Measurements from ENCODE around the gene FFAR3.

DNA sequence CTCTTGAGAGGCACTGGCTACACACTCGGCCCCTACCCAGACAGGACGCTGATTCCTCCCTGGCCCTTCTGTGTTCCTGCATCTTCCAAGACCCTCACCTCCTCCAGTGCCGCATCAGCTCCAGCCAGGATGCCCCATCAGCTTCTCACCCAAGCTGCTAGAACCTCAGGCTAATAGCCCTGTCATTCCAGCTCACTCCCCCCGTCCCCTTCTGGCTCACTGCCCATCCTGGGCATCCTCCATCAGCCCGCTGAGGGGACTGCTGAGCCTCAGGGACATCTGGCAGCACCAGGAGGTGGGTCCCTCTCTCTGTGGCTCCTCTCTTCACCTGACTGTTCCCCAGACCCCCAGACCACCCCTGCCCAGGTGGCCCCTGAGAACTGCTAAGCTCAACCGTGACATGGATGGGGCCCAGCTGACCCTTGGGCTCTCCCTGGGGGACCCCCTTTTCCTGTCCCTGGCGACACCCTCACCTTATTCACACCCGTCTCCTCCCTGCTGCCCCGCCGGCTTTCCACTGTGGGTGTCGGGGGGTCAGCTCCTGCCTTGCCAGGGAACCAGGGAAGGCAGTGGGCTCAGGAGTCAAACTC lies 4.8 kb downstream of the FFAR3 start:
- TF ChIP-seq POLR2A (IDR thresholded peaks at IDR 0.05) (no peak), POLR2AphosphoS5 (IDR thresholded peaks at IDR 0.05) (no peak), EP300 (IDR thresholded peaks at IDR 0.05) (no peak)
- TF ChIP-seq, protein P1, sequence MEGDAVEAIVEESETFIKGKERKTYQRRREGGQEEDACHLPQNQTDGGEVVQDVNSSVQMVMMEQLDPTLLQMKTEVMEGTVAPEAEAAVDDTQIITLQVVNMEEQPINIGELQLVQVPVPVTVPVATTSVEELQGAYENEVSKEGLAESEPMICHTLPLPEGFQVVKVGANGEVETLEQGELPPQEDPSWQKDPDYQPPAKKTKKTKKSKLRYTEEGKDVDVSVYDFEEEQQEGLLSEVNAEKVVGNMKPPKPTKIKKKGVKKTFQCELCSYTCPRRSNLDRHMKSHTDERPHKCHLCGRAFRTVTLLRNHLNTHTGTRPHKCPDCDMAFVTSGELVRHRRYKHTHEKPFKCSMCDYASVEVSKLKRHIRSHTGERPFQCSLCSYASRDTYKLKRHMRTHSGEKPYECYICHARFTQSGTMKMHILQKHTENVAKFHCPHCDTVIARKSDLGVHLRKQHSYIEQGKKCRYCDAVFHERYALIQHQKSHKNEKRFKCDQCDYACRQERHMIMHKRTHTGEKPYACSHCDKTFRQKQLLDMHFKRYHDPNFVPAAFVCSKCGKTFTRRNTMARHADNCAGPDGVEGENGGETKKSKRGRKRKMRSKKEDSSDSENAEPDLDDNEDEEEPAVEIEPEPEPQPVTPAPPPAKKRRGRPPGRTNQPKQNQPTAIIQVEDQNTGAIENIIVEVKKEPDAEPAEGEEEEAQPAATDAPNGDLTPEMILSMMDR (IDR thresholded peaks at IDR 0.05) = no peak

Measured in suprapubic skin (tissue), 4 donors.